ENCODE data around the gene ZNF362.

Gene ZNF362

GRCh38 chr1:33310702-33311101 lies 54.4 kb downstream of the ZNF362 start:
- intact Hi-C loops (cut with DNase I; ENCODE audit: low total_unique reads): no loop called here
- Histone ChIP-seq H3K27me3 (peaks cover 0 to 9% of the 10 kb centered on the region in 2 donors), H3K9me3 (no peaks in the 10 kb centered on the region), H3K4me1 (peaks cover 0 to 13% (median 11%) of the 10 kb centered on the region in 4 donors), H3K27ac (no peak overlapping the region), H3K4me3 (no peak overlapping the region), H3K36me3 (no peaks in the 10 kb centered on the region)
- TF ChIP-seq CTCF (IDR thresholded peaks at IDR 0.05): no peak
- DNase-seq: no peak

GRCh38 chr1:33311706-33312412 lies 55.6 kb downstream of the ZNF362 start:
- intact Hi-C loops (cut with DNase I; ENCODE audit: low total_unique reads): no loop called here

GRCh38 chr1:33312413-33312749 lies 56.1 kb downstream of the ZNF362 start:
- H3K36me3 ChIP-seq: no peaks in the 10 kb centered on the region
- no peaks in the 10 kb centered on the region for H3K9me3 ChIP-seq
- no peaks in the 10 kb centered on the region for H3K4me1 ChIP-seq
- no peak for TF ChIP-seq CTCF (IDR thresholded peaks at IDR 0.05)
- no peak overlapping the region for H3K27ac ChIP-seq
- H3K4me3 ChIP-seq: no peak overlapping the region
- intact Hi-C loops (cut with DNase I; ENCODE audit: low total_unique reads): no loop called here
- DNase-seq: no peak
- H3K27me3 ChIP-seq: no peaks in the 10 kb centered on the region

More at GRCh38 chr1:33311706-33312412, 55.6 kb downstream of the ZNF362 start:
- H3K9me3 ChIP-seq: no peaks in the 10 kb centered on the region
- H3K27ac ChIP-seq: no peak overlapping the region
- H3K36me3 ChIP-seq: no peaks in the 10 kb centered on the region
- DNase-seq: no peak
- H3K4me3 ChIP-seq: no peak overlapping the region
- no peak for TF ChIP-seq CTCF (IDR thresholded peaks at IDR 0.05)
- peaks cover 0 to 5% (median 4%) of the 10 kb centered on the region in 4 donors for H3K4me1 ChIP-seq
- peaks cover 0 to 2% of the 10 kb centered on the region in 2 donors for H3K27me3 ChIP-seq

DNA sequence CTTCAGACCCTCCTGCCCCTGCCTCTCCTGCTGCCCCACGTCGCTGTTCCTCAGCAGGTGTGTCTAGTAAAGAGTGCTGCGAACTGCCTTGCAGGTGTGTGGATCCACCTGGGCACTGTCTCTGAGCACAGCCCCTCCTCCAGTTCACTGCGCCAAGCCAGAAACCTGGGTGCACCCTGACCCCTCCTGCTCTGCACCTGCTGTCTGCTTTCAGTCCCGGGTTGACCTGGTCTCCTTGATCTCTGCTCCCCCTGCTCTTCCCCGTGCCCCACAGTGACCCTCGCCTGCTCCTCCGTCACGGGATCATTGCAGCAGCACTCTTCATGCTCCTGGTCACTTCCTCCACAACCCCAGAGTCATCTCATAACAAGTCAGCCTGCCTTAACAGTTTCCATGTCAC lies 58.1 kb downstream of the ZNF362 start:
- no peak for DNase-seq
- Histone ChIP-seq H3K27me3 (no peaks in the 10 kb centered on the region), H3K9me3 (no peaks in the 10 kb centered on the region), H3K4me1 (no peaks in the 10 kb centered on the region), H3K27ac (no peak overlapping the region), H3K4me3 (no peak overlapping the region), H3K36me3 (no peaks in the 10 kb centered on the region)
- intact Hi-C loops (cut with DNase I; ENCODE audit: low total_unique reads): no loop called here
- TF ChIP-seq CTCF (IDR thresholded peaks at IDR 0.05): no peak

- no peak for DNase-seq
- no peaks in the 10 kb centered on the region for H3K4me1 ChIP-seq
- no peak for TF ChIP-seq CTCF (IDR thresholded peaks at IDR 0.05)
- H3K27me3 ChIP-seq: no peaks in the 10 kb centered on the region
- H3K4me3 ChIP-seq: no peak overlapping the region
- peaks cover 0 to 7% (median 3%) of the 10 kb centered on the region in 3 donors for H3K36me3 ChIP-seq
- no peaks in the 10 kb centered on the region for H3K9me3 ChIP-seq
- intact Hi-C loops (cut with DNase I; ENCODE audit: low total_unique reads): no loop called here
- H3K27ac ChIP-seq: no peak overlapping the region
Measured at GRCh38 chr1:33316601-33317000, 60.3 kb downstream of the ZNF362 start.

All from tibial artery (tissue), 4 donors.